K562 (cell line): ENCODE results near the gene ACBD4. TPM values are rescaled to one million over a fixed set of nuclear protein-coding genes. Genes with fewer than 3 reads are reported as not detected.

Source experiments
- ATAC-seq: fragments of 200-7000 bp; cut with Tn5 transposase; 3 replicates; pipeline ENCODE4 v1.9.1; 2020; ENCODE audit warnings: moderate library complexity
- BruUV-seq: library from RNA; stranded (reverse); fragments of 400-500 nt; replicated peaks from 2 replicates; lab custom pipeline; 2021; lab: Mats Ljungman, UMichigan
- CTCF ChIA-PET: fragments of 300-600 bp; formaldehyde crosslinking; extraction: SDS; loops from one replicate; lab custom pipeline; 2021; ENCODE audit warnings: low intra/inter-chr PET ratio; lab: Yijun Ruan, JAX
- POLR2A ChIA-PET: fragments of 300-600, 350-650 bp; sonication (Branson Sonifier 250); formaldehyde crosslinking; extraction: SDS; loops from one replicate; lab custom pipeline; 2021; ENCODE audit warnings: antibody characterized with exemption, inconsistent platforms; lab: Yijun Ruan, JAX
- DNase-seq, 4 experiments: peaks; one replicate each; pipeline versions ENCODE4 v3.0.0 to v3.0.0-alpha.2; 2011 to 2018; ENCODE audit warnings: low spot score in 3 of 4, mixed read lengths in 3 of 4; ENCODE audit errors: extremely low read depth in 1 of 4
- FAIRE-seq: peaks from 2 replicates; lab custom pipeline; 2011; peaks lifted over from hg19 to GRCh38; lab: Jason Lieb, UNC
- H2AFZ ChIP-seq: 2 replicates; pipeline ENCODE4 v1.6.0; 2011; ENCODE audit warnings: low read depth, low read length, control low read depth, inconsistent platforms
- H3K27ac ChIP-seq: fragments of 200-600 bp; 3 replicates; pipeline ENCODE4 v1.8.0; 2011; ENCODE audit warnings: low read depth, mild to moderate bottlenecking, control low read depth, inconsistent platforms, low read length, moderate library complexity, mixed read lengths; ENCODE audit errors: extremely low read depth
- H3K27me3 ChIP-seq, 2 experiments: fragments of 300-600 bp in 1 of 2; 2 replicates in 1 of 2; 3 replicates in 1 of 2; pipeline versions ENCODE4 v1.6.0 to v1.8.0; 2011; ENCODE audit warnings: inconsistent platforms in 2 of 2, low read length in 2 of 2, mild to moderate bottlenecking in 1 of 2, mixed read lengths in 1 of 2, moderate library complexity in 1 of 2; ENCODE audit not compliant: control insufficient read depth in 2 of 2, insufficient read depth in 2 of 2
- H3K36me3 ChIP-seq: fragments of 300-600 bp; 3 replicates; pipeline ENCODE4 v1.8.0; 2011; ENCODE audit warnings: mild to moderate bottlenecking, low read length, inconsistent platforms; ENCODE audit not compliant: control insufficient read depth, insufficient read depth
- H3K4me1 ChIP-seq, 2 experiments: fragments of 200-600 bp in 1 of 2; replicated peaks in 1 of 2; 2 replicates in 1 of 2; 3 replicates in 1 of 2; pipeline versions ENCODE4 v1.5.1 to v1.8.0; 2011; ENCODE audit warnings: inconsistent platforms in 2 of 2, low read length in 2 of 2, mild to moderate bottlenecking in 1 of 2, mixed read lengths in 1 of 2, moderate library complexity in 1 of 2; ENCODE audit not compliant: control insufficient read depth in 2 of 2, insufficient read depth in 2 of 2
- H3K4me2 ChIP-seq: 2 replicates; pipeline ENCODE4 v1.6.1; 2011; ENCODE audit warnings: low read length, control low read depth, inconsistent platforms, mixed read lengths; ENCODE audit not compliant: insufficient read depth
- H3K4me3 ChIP-seq: fragments of 200-600 bp; sonication (generic), shearing (Covaris generic); 2 replicates; pipeline ENCODE4 v1.5.1; 2016; ENCODE audit warnings: control low read depth, inconsistent platforms
- H3K79me2 ChIP-seq: fragments of 200-600 bp; 3 replicates; pipeline ENCODE4 v1.8.0; 2011; ENCODE audit warnings: low read length, inconsistent platforms; ENCODE audit not compliant: control insufficient read depth, insufficient read depth
- H3K9ac ChIP-seq, 2 experiments: 2 replicates each; pipeline versions ENCODE4 v1.6.0 to v1.6.1; 2011; ENCODE audit warnings: low read depth in 2 of 2, low read length in 2 of 2, control low read depth in 1 of 2, inconsistent platforms in 1 of 2, mild to moderate bottlenecking in 1 of 2, mixed read lengths in 1 of 2; ENCODE audit not compliant: insufficient read depth in 1 of 2
- H3K9me1 ChIP-seq: one replicate; pipeline ENCODE4 v1.6.0; 2011; ENCODE audit warnings: inconsistent platforms, mild to moderate bottlenecking, low read length, moderate library complexity; ENCODE audit not compliant: control insufficient read depth, insufficient read depth
- H3K9me3 ChIP-seq: replicated peaks from 2 replicates; pipeline ENCODE4 v1.5.1; 2011; ENCODE audit warnings: low read depth, low read length, inconsistent platforms; ENCODE audit not compliant: control insufficient read depth, insufficient read depth
- H4K20me1 ChIP-seq: replicated peaks from 2 replicates; pipeline ENCODE4 v1.6.1; 2011; ENCODE audit warnings: low read length, inconsistent platforms, mixed read lengths; ENCODE audit not compliant: control insufficient read depth, insufficient read depth
- BRD9 ChIP-seq: fragments of 450-650 bp; IDR thresholded peaks from 2 replicates; pipeline ENCODE4 v1.6.1; 2018; ENCODE audit warnings: low read depth; ENCODE audit not compliant: partially characterized antibody
- E2F4 ChIP-seq: sonication (generic); formaldehyde crosslinking; IDR thresholded peaks from 2 replicates; pipeline ENCODE4 v1.8.0; 2022; ENCODE audit warnings: mild to moderate bottlenecking, low read depth, missing genetic modification reagents
- POLR2A ChIP-seq: fragments of 450-650 bp; conservative IDR thresholded peaks from 2 replicates; pipeline ENCODE4 v1.6.1; 2016
- USF1 ChIP-seq: sonication (generic); formaldehyde crosslinking; IDR thresholded peaks from 2 replicates; pipeline ENCODE4 v1.9.0; 2022; ENCODE audit warnings: mild to moderate bottlenecking, missing genetic modification reagents
- ZBTB2 ChIP-seq: fragments of 450-650 bp; IDR thresholded peaks from 2 replicates; pipeline ENCODE4 v1.6.1; 2016; ENCODE audit warnings: antibody characterized with exemption
- ZNF232 ChIP-seq: sonication (generic); formaldehyde crosslinking; IDR thresholded peaks from 2 replicates; pipeline ENCODE4 v1.8.0; 2022; ENCODE audit warnings: mild to moderate bottlenecking, missing genetic modification reagents
- ZNF436 ChIP-seq: fragments of 250-450, 450-650 bp; sonication (Bioruptor Pico); formaldehyde crosslinking; IDR thresholded peaks from 2 replicates; pipeline ENCODE4 v1.7.0; 2020; ENCODE audit warnings: mild to moderate bottlenecking
- WGBS: fragments of 100-300 bp; shearing (Covaris generic); methylation state at CpG from one replicate; pipeline ENCODE4 v1.1.6; 2016; ENCODE audit warnings: low coverage, mixed read lengths; ENCODE audit not compliant: insufficient coverage; ENCODE audit errors: missing lambda C conversion rate; 5-methylcytosine and 5-hydroxymethylcytosine counted together
- in situ Hi-C: fragments of 300-500 bp; cut with MboI; formaldehyde crosslinking; loops from 4 replicates; pipeline ENCODE4 v1.15.0; 2018; ENCODE audit warnings: inconsistent platforms, mixed read lengths
- intact Hi-C: fragments of 100-400 bp; cut with micrococcal nuclease; formaldehyde crosslinking; loops from 2 replicates; pipeline ENCODE4 v1.14.2; 2022
- polyA plus RNA-seq, 8 experiments: library from polyadenylated mRNA; depleted of rRNA in 4 of 8; stranded (reverse) in 5 of 8; unstranded in 3 of 8; fragments of >200 nt; fragmentation: Nextera tagmentation in 2 of 8; fragmentation: Illumina TruSeq in 1 of 8; extraction: Ambion mirVana in 2 of 8; extraction: Trizol in 1 of 8; gene quantifications; 2 replicates each; pipeline versions ENCODE4 v1.2.1 to v1.2.3, GENCODE V29; 2011 to 2014; ENCODE audit warnings: inconsistent platforms in 1 of 8, missing spikeins in 1 of 8
- total RNA-seq, 7 experiments: library from RNA; depleted of rRNA in 6 of 7; stranded (reverse); fragments of >200 nt in 6 of 7; fragmentation: Illumina TruSeq in 2 of 7; extraction: Trizol in 2 of 7; gene quantifications; 2 replicates each; pipeline versions ENCODE4 v1.2.1 to v1.2.3, GENCODE V29; 2011 to 2021; ENCODE audit warnings: low replicate concordance in 1 of 7

ACBD4 gene
- total and polyA plus RNA-seq, 9 of the 15 experiments (the other 6 are each of a cell fraction or from before 2014, with no cell fraction given): 0.14 to 6.9 (median 4.6) TPM

GRCh38 chr17:45086391-45086790 lies 49.1 kb upstream of the ACBD4 start (continued):
- TF ChIP-seq ZNF232 (no peak), ZNF436 (CRISPR knock-in tag) (no peak)

- no peaks in the 10 kb centered on the region for H3K4me1 ChIP-seq
- in situ Hi-C loops (no loop called here), intact Hi-C loops (no loop called here)
- FAIRE-seq (no peak), DNase-seq (no peak), ATAC-seq (no peak)
- TF ChIP-seq BRD9: no peak
- TF ChIP-seq POLR2A: no peak
- no peak for TF ChIP-seq E2F4 (CRISPR knock-in tag)
- TF ChIP-seq USF1 (CRISPR knock-in tag): no peak
- TF ChIP-seq ZBTB2: no peak
- no peak overlapping the region for H2AFZ ChIP-seq
- no peak overlapping the region for H3K4me3 ChIP-seq
- H4K20me1 ChIP-seq: no peaks in the 10 kb centered on the region; the same call in 1 of the 2 replicates
- no peak overlapping the region for H3K9ac ChIP-seq
- H3K4me2 ChIP-seq: no peak overlapping the region
- POLR2A ChIA-PET: interaction anchor here (0.6 to 2.0 kb wide), 4 partner anchors 11 to 212 kb away, joined by 4 to 11 read pairs (median 6); no protein-coding TSS in a partner anchor
- BruUV-seq: no TSS peak
- no peaks in the 10 kb centered on the region for H3K9me1 ChIP-seq
- no peaks in the 10 kb centered on the region for H3K9me3 ChIP-seq
- CTCF ChIA-PET: no interaction called here
- H3K79me2 ChIP-seq: no peaks in the 10 kb centered on the region
- peaks cover 90% of the 10 kb centered on the region for H3K36me3 ChIP-seq
- WGBS: 95% methylated on average over 5 of the region's 6 CpGs
- no peak overlapping the region for H3K27ac ChIP-seq
- no peaks in the 10 kb centered on the region for H3K27me3 ChIP-seq
Observed at GRCh38 chr17:45086865-45087503, 48.5 kb upstream of the ACBD4 start.
